ENCODE data around the gene RDH5. TPM values are rescaled to one million over a fixed set of nuclear protein-coding genes. Genes with fewer than 3 reads are reported as not detected.

The RDH5 gene
- total RNA-seq, 1 donor from 2014 or later: 43.0 TPM

DNA sequence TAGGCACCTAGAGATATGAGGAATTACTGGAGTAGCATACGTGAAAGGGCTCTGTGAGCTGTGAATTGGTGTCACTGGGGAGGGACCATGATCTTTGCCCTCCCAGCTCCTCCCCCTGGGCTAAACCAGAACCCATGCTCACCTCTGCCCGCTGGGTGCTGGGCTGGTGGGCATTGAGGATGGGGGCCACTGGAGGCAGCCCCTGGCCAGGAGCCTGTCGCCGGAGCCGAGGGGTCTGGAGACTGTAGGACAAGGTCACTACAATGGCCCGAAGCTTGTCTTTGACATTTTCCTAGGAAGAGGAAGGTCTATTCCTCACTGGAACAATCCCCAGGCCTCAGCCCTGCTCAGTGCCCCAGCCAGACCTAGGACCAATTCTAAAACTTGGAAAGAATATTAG is 24.1 kb upstream of the RDH5 start:
- DNase-seq (ENCODE audit: low spot score): no peak

DNA sequence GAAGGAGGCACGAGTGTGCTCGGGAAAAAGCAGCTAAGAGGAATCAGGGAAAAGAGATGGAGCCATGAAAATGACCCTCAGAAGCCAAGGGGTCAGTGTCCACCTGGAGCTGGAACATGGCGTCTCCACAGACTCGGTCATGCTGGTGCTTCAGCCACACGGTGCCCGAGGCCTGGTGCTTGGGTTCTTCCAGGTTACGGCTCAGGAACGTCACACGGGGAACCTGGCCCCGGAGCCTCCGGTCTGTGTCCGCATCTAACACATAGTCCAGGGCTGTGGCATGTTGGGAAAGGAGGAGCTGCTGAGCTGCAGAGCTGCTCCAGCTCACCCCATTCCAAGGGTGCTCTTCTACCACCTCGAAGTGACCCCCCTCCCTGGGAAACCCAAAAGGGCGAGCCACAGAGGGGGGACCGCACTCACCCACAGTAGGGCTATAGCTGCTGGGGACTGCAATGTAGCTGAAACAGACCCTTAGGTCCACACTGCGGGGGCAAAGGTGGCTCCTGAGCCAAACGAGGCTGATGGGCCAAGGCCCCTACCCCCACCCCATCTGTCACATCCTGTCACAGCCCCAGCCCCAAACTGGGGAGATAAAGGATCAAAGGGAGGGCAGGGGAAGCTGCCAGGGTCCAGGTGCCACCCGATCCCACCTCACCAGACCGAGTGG is 23.3 kb upstream of the RDH5 start:
- DNase-seq (ENCODE audit: low spot score): no peak

DNA sequence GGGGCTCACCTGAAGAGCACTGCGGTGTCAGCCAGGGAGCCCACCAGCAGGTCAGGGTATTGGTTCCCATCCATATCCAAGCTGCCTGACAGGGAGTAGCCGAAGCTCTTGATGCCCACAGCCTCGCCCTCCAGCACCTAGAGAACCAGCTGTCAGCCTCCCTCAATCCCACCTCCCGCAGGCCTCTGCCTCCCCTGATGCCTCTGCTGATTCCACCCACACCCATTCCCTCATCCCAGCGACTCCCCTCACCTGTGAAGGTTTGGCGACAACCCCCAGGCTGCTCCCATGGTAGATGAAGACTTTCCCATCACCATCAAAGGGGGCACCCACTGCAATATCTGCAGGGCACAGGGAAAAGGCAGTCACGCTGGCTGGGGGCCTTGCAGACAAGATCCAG is 22.5 kb upstream of the RDH5 start:
- DNase-seq (ENCODE audit: low spot score): no peak

DNA sequence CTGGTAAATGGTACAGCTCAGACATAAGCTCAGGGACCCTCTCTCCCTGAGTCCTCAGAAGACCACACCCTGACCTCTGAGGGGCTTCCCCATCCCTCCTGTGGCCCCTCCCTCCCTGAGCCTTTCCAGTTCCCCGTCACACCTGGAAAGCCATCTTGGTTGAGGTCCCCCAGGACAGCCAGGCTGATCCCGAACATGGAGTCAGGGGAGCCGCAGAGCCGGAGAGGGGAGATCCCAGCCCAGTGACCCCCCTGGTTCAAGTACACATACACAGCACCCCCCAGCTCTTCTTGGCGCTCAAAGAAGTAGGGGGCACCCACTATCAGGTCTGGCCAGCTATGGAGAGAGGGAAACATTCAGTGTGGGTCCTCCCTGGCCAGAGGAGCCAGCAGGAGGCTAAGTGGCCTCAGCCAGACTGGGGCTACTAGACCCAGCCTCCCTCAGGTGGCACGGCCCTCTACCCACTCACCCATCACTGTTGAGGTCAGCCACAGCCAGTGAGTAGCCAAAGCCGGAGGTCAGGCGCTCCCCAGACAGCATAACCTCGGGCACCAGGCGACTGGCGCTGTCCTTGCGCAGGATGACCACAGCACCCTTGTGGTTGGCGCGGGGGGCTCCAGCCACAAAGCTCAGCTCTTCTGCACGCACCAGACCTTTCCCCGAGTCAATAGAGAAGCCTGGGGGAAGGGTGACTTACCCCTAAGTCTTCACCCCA is 21.8 kb upstream of the RDH5 start:
- no peak for DNase-seq (ENCODE audit: low spot score)

DNA sequence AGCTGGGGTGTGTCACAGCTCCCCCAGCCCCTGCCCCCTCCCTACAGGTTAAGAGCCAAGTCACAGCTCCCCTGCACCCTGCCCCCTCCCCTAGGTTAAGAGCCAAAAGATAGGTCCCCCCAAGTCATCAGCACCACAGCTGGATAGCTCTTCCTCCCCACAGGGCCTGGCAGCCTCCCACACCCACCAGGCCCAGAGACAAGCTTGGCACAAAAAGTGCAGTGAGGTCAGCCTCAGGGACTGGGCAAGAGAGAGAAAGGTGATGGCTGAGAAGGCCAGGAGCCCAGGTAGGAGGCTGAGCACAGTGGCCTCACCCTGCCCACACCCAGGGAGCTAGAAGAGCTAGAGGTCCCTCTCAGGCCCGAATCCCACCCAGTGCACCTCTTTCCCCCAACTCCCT is 21.2 kb upstream of the RDH5 start:
- no peak for DNase-seq (ENCODE audit: low spot score)

DNA sequence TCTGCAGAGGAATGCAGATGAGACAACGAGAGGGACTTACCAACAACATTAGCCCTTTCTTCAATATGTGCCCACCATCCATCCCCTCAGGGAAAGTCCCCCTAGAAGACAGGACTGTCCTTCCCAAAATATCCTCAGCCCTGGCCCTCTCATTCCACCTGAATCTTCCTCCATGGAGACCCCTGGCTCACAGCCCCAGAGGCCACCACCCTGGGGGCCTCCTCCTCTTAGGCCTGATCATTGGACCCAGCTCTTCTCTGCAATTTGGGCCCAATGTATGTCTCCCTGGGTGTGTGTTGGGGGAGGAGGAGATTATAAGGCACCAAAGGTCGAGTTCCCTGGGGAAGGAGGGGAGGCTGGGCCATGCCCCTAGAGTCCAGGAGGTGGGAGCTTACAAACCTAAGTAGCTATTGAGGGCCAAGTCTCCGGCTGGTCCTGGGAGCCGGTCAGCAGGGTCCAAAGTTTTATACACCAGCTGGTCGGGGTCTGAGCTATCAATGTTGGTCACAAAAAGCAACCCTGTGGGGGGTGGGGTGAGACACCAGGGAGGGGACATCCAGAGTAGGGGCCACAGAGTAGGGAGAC is 20.6 kb upstream of the RDH5 start:
- no peak for DNase-seq (ENCODE audit: low spot score)

DNA sequence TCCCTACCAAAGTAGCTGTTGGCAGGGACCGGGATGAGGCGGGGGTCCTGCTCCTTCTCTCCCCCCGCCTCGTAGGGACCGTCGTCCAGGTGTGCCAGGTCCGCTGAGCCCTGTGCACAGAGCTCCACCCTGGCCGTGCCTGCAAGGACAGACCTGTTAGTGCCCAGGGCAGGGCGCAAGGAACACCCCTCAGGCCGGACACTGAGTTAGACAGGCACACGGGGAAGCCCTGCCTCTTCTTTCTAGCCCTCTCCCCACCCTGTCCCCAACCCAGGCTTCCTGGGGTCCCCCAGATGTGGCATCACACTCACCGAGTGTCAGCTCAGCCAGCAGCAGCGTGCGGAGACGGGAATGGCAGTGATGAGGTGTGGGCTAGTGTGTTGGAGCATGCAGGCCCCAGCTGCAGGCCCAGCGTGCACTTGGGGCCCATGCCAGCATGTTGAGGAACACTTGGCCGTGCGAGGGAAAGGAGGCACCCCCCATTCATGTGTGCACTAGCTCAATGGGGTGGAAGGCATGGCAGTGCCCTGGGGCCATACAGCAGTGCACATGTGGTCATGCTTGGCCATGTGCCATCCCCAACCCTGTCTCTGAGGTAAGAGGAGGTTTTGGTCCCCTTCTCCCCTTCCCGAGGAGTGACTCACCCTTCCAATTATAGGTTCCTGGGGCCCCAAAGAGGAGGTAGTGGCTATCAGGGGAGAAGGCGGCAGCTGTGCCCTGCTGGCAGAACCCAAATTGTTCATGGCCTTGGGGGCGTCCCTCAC is 19.8 kb upstream of the RDH5 start:
- DNase-seq (ENCODE audit: low spot score): no peak

DNA sequence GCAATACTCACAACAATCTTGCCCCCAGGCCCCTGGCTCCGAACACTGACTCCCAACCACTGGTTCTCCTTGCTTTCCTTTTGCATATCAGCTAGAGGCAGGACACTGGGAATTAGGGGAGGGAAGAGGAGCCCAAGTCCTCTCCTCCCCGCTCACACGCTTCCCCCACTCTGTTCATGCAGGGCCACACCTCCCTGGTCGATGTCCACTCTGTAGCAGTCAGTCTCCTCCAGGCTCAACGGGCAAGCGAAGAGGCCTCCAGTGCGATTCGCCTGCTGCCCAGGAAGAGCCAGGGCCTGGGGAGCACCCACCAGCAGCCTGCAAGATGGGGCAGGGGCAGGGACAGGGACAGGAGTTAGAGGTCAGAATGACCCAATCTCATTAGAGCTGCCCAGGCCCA is 17.3 kb upstream of the RDH5 start:
- DNase-seq (ENCODE audit: low spot score): no peak

DNA sequence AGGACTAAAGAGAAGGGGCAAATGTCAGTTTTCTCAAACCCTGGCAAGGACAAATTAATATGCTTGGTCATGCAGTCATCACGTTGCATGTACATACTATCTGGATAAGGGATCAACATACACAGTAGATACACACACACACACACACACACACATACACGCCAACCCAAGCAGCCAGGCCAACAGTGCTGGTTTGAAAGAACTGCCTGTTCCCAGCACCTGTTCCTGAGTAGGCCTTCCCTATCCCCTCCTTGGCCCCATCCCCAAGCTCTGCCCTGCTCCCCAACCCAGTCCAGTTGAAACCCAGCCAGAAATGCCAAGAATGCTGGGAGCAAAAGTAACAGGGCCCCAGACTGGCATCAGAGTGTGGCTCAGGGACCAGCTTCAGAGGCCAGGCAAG is 16.9 kb upstream of the RDH5 start:
- no peak for DNase-seq (ENCODE audit: low spot score)

DNA sequence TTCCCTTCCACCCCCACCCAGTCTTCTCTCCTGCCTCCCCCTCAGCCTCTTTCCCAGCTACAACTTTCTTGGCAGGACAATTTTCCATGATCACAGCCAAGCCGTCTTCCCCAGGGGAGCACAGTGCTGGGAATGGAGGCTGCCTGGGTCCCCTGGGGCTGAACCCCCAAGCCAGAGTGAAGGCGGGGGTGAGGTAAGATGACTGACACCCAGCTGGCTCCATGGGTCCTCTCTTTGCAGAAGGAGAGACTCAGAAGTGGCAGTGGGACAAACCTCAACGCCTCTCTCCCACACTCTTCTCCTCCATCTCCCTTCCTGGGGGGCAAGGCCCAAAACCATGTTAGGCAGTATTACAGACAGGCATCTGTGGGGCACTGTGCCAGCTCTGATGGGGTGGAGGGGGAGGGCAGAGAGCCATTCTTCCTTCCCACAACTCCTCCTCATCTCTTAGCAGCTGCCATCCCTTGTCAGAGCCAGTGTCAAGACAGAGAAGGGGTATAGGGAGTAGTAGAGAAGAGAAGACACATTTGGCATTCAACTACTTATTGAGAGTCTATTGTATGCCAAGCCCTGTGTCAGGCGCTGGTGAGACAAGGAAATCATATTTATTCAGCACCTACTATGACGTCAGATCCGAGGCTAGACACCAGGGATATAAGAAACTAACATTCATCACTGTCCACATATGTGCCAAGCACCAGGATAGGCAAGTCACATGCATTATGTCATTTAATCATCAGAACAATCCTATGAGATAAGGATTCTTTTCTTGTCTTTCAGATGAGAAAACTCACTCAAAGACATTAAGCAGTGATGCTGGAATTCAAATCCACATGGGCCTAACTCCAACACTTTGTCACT is 16.1 kb upstream of the RDH5 start:
- no peak for DNase-seq (ENCODE audit: low spot score)

DNA sequence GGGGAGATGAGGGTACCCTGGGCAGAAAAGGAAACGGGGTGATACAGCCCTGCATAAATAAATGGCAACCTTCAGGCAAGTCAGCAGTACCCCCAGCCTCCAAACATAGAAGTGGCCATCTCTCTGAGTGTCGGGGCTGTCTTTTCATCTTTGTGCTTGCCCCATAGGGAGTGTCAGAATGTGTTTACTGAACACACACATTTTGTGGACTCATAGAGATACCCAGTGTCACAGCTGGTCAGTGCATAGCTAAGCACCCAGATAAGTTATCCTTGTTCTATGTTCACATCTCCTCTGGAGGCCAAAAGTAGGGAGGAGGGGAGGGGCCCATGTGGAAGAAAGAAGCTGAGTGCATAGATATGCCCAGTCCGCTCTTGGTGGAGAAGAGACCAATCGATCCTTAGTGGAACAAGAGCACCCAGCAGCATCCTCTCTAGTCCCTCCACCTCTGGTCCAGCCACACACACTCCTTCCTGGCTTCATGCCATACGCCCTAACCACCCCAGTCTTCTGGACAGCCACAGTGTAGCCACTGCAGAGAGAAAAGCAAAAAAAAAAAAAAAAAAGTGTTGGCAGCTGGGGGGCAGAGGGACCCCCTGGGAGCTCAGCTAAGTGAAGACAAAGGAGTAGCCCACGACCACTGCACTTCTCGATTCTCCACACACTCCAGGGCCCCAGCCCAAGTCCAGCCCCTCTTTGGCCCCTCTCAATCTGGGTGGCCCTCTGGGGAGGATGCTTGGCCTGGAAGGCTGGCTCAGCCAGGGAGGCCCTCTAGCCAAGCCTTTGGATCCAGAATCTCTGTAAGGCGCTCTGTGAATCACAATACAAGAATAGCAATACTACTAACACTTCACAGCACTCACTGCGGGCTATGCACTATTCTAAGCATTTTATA is 15.1 kb upstream of the RDH5 start:
- DNase-seq (ENCODE audit: low spot score): no peak

DNA sequence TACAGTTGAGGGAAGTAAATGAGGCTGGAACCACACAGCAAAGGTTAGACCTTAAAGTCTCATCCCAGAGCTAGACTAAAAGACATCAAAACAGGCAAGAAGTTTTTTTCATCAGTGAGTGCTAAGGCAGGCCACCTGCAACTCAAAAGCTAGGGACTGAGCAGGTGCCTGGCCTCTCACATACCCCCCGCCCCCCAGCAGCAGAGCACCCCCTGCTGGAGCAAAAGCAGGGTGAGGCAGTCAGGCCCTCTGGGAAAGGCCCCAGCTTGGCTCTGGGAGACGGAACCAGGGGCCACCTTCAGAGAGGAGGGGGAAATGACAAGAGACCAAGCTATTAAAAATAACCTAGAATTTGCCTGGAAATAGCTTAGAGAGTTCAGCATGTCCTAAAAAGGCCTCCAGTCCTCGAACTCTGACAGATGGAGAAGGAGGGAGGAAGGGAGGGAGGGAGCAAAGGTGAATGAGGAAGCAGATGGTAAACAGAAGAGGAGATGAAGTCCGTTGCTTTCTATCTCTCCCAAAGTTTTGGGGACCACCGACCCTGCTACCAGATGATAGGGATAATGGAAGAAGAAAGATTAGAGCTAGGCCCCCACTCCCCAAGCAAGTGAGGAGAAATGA is 14.3 kb upstream of the RDH5 start:
- no peak for DNase-seq (ENCODE audit: low spot score)

DNA sequence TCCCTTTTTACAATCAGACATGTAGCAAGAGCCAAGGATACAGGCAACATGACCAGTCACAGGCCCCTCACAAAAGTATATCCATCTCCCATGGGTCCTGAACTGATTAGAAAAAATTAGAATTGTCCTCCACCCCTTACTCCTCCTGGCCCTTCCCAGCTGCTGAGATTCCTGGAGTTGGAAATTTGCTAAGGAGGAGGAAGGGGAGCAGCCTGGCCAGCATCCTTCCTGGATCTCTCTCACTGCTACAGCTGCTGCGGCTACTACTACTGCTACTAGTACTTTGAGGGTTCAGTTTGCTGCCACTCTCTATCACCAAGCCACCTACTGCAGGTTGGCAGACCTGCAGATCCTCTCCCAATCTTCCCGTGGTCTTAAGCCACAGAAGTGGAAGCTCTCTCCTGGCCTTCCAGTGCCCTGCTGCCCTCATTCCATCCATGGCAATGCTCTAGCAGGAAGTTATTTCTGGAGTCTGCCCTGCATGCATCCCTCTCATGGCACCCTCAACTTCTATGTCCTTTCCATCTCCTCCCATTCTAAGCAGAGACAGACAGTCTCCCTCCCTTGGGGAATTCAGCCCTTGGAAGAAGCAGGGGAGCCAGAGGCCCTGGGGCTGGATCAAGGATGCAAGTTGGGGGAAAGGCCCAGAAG is 13.5 kb upstream of the RDH5 start:
- no peak for DNase-seq (ENCODE audit: low spot score)

DNA sequence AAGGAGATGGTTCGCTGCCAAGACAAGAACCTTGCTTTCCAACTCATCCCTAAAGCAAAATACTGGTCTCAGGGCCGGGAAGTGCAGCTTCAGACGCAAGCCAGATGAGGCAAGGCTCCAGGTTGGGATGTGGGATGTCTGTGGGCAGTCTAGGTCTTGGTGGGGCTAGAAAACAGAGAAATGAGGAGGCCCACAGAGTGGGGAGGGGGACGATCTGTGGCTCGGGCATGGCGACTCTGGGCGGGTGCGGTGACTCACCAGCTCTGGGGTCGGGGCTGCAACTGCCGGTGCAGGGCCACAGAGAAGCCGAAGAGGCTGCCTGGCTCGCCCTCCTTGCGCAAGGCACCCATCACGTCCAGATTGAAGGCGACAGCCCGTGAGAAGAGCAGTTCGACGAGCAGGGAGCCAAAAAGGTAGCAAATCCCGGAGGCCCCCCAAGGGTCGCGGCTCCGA is 12.9 kb upstream of the RDH5 start:
- no peak for DNase-seq (ENCODE audit: low spot score)

DNA sequence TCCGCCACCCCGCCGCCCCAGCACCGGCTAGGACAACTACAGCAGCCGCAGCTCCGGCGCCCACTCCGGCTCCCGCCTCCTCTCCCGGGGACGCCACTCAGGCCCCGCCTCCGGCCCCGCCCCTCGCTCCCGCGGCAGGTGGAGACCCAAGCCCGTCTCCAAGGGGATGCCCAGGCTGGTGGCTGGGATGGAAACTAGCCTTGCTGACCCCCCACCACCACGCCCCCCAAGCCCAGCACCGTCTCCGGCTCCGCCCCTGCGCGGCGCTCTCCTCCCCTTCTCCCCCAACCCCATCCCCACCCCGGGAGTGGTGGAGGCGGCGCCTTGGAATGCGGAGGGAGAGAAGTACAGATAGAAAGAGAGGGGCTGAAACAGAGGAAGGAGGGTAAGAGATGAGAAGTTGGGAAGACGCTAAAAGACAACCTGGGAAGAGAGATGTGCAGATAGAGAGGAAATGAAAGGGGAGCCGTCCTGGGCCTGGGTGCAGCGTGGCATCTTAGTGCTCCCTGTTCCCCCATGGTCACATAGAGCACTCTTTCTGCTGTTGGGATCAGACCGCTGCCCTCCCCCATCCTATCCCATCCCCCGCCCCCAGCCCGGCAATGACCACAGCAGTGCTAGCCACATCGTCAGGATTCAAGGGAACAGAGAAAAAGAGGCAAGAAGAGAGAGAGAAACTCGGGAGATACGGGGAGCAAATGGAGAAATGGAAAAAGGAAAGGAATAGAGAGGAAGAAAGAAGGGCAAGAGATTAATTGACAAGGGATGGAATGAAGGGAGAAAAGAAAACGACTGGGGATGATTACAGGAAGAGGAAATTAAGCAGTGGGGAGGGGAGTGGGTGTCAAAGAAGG is 12.1 kb upstream of the RDH5 start, which contains the start of gene ITGA7:
TSS of gene ITGA7 (minus strand) at position 64 of the 854 bp plus-strand sequence. CDS start 222 bp downstream, outside the sequence.
- peak; percentile 50 for DNase-seq (ENCODE audit: low spot score)

DNA sequence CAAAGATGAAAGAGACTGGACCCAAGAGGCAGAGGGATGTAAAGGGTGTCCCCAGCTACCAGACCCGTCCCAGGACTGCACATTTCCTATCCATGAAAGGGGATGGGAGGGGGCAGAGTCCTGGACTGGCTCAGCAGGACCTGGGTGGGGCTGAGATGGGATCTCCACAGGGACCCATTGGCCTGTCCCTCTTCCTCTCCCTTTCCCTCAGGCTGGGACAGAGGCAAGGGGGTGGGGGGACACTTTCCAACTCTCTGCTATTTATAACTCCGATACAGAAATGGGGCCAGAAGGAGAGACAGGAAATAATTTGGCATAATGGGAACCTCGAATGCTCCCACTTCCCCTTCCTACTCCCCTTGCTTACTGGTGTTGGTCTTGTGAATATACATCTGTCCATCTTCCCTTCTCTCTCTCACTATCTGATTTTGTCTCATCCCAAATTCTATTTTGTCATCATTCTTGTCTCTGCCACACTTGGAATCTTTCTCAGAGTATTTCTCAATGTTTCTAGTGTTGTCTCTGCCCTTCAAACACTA is 11.4 kb upstream of the RDH5 start:
- DNase-seq (ENCODE audit: low spot score): no peak

DNA sequence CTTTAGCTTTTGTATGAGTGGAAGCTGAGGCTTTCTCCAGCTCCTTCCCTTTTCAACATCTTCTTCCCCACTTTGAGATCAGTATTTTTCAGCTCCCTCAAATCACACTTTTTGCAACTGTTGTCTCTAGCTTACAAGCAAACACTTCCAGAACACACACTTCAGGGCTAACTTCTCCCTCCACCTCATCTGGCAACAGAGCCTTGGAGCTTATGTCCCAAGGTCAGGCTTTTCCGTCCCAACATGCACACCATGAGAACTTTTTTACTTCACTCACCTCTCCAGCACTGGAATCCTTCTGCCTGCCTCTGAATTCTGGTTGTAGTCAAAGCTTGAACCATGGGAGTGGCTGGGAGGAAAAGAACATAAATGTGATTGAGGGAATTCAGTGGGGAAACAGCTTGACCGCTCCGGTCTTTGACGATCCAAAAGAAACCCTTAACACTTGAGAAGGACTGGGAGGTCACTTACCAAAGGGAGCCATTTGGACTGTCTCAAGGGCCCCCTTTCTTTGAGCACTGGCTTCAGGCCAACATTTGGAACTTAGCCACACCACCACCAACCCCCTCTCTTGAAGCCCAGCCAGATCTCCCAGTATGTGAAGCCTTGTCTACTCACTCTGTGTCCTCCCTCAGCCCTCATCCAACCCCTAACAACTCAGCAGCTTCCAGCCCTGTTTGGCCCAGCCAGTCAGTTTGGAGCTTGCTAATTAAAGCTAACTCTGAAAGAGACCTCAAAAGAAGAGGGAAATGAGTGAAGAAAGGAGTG is 8.2 kb upstream of the RDH5 start:
- no peak for DNase-seq (ENCODE audit: low spot score)
